Activated naive CD8-positive, alpha-beta T cell treated with anti-CD3 and anti-CD28 coated beads, Interleukin-2, amount 50 U/mL, for 24 hours (primary cell): ENCODE results near the gene ANKRD18A.
A peak's percentile ranks its signal among the peaks of the same experiment; 100 is the strongest.

Experiments used
- ATAC-seq: fragments of 150-1000 bp; cut with Tn5 transposase; one replicate; pipeline ENCODE4 v1.10.0; 2021
- DNase-seq: peaks from one replicate; pipeline ENCODE4 v3.0.0; 2021
- H3K27ac Mint-ChIP-seq: one replicate; pipeline ENCODE4 v1.8.0; 2021; ENCODE audit warnings: mild to moderate bottlenecking, mixed read lengths
- H3K27me3 Mint-ChIP-seq: one replicate; pipeline ENCODE4 v1.8.0; 2021; ENCODE audit warnings: mixed read lengths
- H3K36me3 Mint-ChIP-seq: one replicate; pipeline ENCODE4 v1.8.0; 2021; ENCODE audit warnings: low read depth, mixed read lengths
- H3K4me1 Mint-ChIP-seq: one replicate; pipeline ENCODE4 v1.8.0; 2021; ENCODE audit warnings: mixed read lengths
- H3K4me3 Mint-ChIP-seq: one replicate; pipeline ENCODE4 v1.8.0; 2021; ENCODE audit warnings: mild to moderate bottlenecking, moderate library complexity, mixed read lengths
- H3K9me3 Mint-ChIP-seq: one replicate; pipeline ENCODE4 v1.8.0; 2021; ENCODE audit warnings: mixed read lengths

Gene ANKRD18A

GRCh38 chr9:38620483-38621433 lies at the start of gene ANKRD18A:
Gene ANKRD18A (minus strand): TSS chr9:38620596. CDS start chr9:38620285, 311 bp downstream.
- ATAC-seq (peak; percentile 88), DNase-seq (peak; percentile 73)
- H3K4me1 Mint-ChIP-seq, result peaks cover 11% of the 10 kb centered on the region
- H3K27ac Mint-ChIP-seq, result peak within 1 kb of the TSS; percentile 69
- H3K9me3 Mint-ChIP-seq, result peaks cover 15% of the 10 kb centered on the region
- H3K4me3 Mint-ChIP-seq, result peak within 1 kb of the TSS; percentile 75
- H3K27me3 Mint-ChIP-seq, result peaks cover 55% of the 10 kb centered on the region
- peaks cover 3% of the 10 kb centered on the region for H3K36me3 Mint-ChIP-seq

DNA sequence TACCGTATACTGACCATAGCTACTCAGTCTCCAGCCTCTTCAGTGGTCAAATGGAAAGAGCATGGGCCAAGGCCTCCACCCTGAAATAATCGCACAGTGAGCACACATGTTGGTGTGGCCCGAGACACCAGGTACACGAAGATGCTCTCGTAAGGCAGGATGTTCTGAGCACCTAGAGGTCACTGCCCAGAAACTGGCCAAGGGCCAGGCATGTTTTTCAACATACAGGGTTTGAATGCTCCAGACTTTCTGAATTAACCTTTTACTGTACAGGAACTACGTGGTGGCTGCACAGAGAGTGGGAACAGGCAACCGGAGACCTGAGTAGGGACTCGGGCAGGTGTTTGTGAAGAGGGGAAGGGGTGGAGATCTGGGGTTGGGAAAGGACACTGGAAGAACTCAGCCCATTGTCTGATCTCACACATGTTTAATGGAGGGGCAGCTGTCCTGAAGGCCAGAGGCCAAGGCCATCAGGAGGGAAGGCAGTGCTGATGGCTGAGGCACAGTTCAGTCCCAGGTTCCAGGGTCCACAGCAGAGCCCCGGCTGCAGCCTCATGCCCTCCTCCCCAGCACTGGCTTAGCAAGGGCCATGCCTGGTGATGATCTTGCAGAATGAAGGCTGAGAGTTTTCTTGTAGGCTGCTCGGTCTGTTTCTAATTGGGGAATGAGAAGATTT lies 48.5 kb upstream of the ANKRD18A start:
- no peak overlapping the region for H3K4me3 Mint-ChIP-seq
- H3K9me3 Mint-ChIP-seq, result no peaks in the 10 kb centered on the region
- peaks cover 2% of the 10 kb centered on the region for H3K4me1 Mint-ChIP-seq
- H3K27ac Mint-ChIP-seq, result no peak overlapping the region
- ATAC-seq (no peak), DNase-seq (no peak)
- peaks cover 5% of the 10 kb centered on the region for H3K27me3 Mint-ChIP-seq
- no peaks in the 10 kb centered on the region for H3K36me3 Mint-ChIP-seq

- Mint-ChIP-seq H3K27me3 (peaks cover 13% of the 10 kb centered on the region), H3K4me3 (no peak overlapping the region), H3K9me3 (no peaks in the 10 kb centered on the region), H3K27ac (no peak overlapping the region), H3K36me3 (no peaks in the 10 kb centered on the region), H3K4me1 (no peaks in the 10 kb centered on the region)
- no peak for ATAC-seq
- no peak for DNase-seq
Measured at GRCh38 chr9:38662763-38663593, 42.6 kb upstream of the ANKRD18A start.

DNA sequence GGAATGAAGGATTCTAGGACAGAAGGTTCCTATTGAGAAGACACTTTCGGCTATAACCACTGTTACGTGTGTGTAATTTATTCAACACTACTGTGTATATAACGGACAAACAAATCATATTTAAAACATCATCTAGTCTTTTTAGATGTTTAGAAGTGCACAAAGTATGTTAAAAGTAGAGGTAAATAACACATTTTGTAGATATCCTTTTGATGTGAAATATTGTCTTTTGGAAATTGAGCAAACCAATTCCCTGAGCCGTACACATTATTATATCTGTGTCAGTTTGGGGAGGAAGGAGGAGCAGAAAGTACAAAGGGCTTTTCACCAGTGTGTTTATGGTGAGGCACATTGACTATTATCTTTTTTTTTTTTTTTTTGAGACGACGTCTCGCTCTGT lies 39.1 kb upstream of the ANKRD18A start:
- Mint-ChIP-seq H3K4me1 (no peaks in the 10 kb centered on the region), H3K27me3 (peaks cover 10% of the 10 kb centered on the region), H3K36me3 (no peaks in the 10 kb centered on the region), H3K9me3 (no peaks in the 10 kb centered on the region), H3K4me3 (no peak overlapping the region), H3K27ac (no peak overlapping the region)
- ATAC-seq (no peak), DNase-seq (no peak)

GRCh38 chr9:38656896-38657295 lies 36.5 kb upstream of the ANKRD18A start:
- no peak overlapping the region for H3K4me3 Mint-ChIP-seq
- DNase-seq, result no peak
- peaks cover 10% of the 10 kb centered on the region for H3K27me3 Mint-ChIP-seq
- no peak for ATAC-seq
- H3K9me3 Mint-ChIP-seq, result no peaks in the 10 kb centered on the region
- no peaks in the 10 kb centered on the region for H3K36me3 Mint-ChIP-seq
- no peaks in the 10 kb centered on the region for H3K4me1 Mint-ChIP-seq
- no peak overlapping the region for H3K27ac Mint-ChIP-seq

DNA sequence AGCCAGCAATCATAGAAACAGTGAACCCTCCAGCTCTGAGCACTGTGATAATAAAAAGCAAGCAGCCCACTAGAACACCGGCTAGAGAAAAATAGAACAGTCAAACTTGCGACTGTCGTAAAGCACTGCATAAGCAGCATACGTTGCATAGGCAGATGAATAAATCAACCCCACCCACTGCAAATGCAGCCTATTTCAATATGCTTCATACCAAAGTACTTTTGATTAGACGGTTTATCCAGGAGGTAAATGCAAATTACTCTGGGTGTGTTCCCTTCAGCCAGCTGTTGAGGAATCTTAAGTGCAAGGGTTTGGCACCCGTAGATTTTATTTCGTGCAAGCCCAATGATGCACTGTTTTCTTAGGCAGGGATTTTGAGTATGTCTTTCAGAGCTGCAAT lies 32.1 kb upstream of the ANKRD18A start:
- no peaks in the 10 kb centered on the region for H3K9me3 Mint-ChIP-seq
- H3K27me3 Mint-ChIP-seq, result no peaks in the 10 kb centered on the region
- no peak for DNase-seq
- no peak overlapping the region for H3K4me3 Mint-ChIP-seq
- H3K36me3 Mint-ChIP-seq, result no peaks in the 10 kb centered on the region
- H3K4me1 Mint-ChIP-seq, result no peaks in the 10 kb centered on the region
- ATAC-seq, result no peak
- no peak overlapping the region for H3K27ac Mint-ChIP-seq

DNA sequence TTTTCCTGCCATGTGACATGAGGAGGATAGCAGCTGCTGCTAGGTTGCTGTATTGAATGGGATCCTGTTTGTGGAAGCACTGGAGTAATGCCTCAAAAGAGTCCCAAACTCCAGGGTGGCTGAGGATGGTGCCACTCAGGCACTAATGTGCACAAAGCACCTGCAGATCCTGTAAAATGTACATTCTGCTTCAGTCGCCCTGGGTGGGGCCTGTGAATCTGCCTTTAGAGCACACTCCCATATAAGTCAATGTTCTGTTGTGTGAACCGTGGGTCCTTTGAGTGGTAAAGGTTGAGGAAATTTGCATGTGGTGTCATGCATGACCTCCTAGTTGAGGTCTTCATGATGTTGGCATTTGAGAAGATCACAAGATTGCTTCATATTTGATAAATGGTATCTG lies 31.6 kb upstream of the ANKRD18A start:
- Mint-ChIP-seq H3K27ac (no peak overlapping the region), H3K9me3 (no peaks in the 10 kb centered on the region), H3K27me3 (no peaks in the 10 kb centered on the region), H3K4me1 (no peaks in the 10 kb centered on the region), H3K36me3 (no peaks in the 10 kb centered on the region), H3K4me3 (no peak overlapping the region)
- DNase-seq (no peak), ATAC-seq (peak; percentile 20)

DNA sequence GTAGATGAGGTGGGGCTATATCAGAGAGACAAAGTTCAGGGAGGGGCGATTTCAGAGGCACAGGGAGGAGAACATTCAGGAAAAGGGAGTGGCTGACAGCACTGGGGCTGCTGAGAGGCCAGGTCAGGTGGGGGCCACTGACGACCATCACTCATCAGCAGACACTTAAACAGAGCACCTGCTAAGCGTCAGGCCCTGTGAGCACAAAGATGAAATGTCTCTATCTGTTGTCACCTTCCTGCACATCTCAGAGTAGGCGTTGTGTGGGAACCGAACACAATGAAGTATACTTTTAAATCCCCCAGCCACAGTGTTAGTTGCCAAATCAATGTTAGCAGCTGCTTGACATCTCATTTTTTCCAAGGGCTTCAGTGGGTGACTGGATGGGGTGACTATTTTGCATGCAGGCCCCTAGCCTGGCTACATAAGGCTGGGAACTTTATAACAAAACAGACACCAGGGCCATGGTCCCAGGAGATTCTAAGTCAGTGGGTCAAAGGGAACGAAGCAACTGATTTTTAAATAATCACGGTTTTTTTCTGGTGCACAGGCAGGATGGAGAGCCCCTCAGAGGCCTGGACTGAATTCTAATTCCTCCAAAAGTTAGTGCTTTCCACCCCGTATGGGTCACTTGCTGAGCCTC lies 31.1 kb upstream of the ANKRD18A start:
- DNase-seq (no peak), ATAC-seq (no peak)
- H3K27ac Mint-ChIP-seq, result no peak overlapping the region
- H3K36me3 Mint-ChIP-seq, result no peaks in the 10 kb centered on the region
- no peaks in the 10 kb centered on the region for H3K4me1 Mint-ChIP-seq
- H3K4me3 Mint-ChIP-seq, result no peak overlapping the region
- no peaks in the 10 kb centered on the region for H3K27me3 Mint-ChIP-seq
- H3K9me3 Mint-ChIP-seq, result no peaks in the 10 kb centered on the region

GRCh38 chr9:38650564-38650963 lies 30.2 kb upstream of the ANKRD18A start:
- Mint-ChIP-seq H3K27me3 (no peaks in the 10 kb centered on the region), H3K9me3 (no peaks in the 10 kb centered on the region), H3K36me3 (no peaks in the 10 kb centered on the region), H3K4me3 (no peak overlapping the region), H3K4me1 (no peaks in the 10 kb centered on the region), H3K27ac (no peak overlapping the region)
- ATAC-seq (no peak), DNase-seq (no peak)

- Mint-ChIP-seq H3K36me3 (no peaks in the 10 kb centered on the region), H3K4me1 (no peaks in the 10 kb centered on the region), H3K9me3 (no peaks in the 10 kb centered on the region), H3K27me3 (no peaks in the 10 kb centered on the region), H3K4me3 (no peak overlapping the region), H3K27ac (no peak overlapping the region)
- ATAC-seq, result no peak
- DNase-seq, result no peak
Measured at GRCh38 chr9:38649731-38650363, 29.5 kb upstream of the ANKRD18A start.

DNA sequence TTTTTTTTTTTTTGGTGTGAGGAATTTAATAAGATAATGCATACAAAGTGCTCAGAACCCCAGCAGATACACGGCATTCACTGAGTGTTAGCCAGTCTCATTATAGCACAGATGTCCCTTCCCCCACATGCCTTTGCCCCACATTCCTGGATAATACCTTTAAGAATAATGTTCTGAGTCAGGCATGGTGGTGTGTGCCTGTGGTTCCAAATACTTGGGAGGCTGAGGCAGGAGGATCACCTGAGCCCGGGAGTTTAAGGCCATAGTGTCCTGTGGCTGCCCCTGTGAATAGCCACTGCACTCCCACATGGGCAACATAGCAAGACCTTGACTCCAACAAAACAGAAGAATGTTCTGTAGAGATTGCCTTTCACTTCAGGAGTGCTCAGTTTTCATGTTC lies 24.2 kb upstream of the ANKRD18A start:
- Mint-ChIP-seq H3K4me3 (no peak overlapping the region), H3K9me3 (no peaks in the 10 kb centered on the region), H3K36me3 (no peaks in the 10 kb centered on the region), H3K27me3 (peaks cover 4% of the 10 kb centered on the region), H3K27ac (no peak overlapping the region), H3K4me1 (no peaks in the 10 kb centered on the region)
- no peak for DNase-seq
- no peak for ATAC-seq

DNA sequence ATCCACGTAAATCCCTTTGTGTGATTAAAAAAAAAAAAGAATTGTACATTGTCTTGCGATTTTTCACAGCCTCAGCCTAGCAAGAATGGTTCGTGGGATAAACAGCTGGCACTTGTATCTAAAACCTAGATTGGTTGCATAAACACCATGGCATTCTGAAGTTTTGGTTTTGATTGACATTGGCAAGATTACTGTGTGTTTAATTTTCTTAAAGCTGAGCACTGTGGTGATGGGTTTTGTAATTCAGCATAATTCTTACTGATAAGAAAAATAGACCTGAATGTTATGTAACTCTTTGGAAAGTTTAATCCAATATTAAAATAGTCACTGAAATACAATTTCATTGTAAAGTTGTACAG lies 23.4 kb upstream of the ANKRD18A start:
- Mint-ChIP-seq H3K27me3 (peaks cover 6% of the 10 kb centered on the region), H3K36me3 (no peaks in the 10 kb centered on the region), H3K4me1 (no peaks in the 10 kb centered on the region), H3K9me3 (no peaks in the 10 kb centered on the region), H3K27ac (no peak overlapping the region), H3K4me3 (no peak overlapping the region)
- no peak for DNase-seq
- ATAC-seq, result no peak

DNA sequence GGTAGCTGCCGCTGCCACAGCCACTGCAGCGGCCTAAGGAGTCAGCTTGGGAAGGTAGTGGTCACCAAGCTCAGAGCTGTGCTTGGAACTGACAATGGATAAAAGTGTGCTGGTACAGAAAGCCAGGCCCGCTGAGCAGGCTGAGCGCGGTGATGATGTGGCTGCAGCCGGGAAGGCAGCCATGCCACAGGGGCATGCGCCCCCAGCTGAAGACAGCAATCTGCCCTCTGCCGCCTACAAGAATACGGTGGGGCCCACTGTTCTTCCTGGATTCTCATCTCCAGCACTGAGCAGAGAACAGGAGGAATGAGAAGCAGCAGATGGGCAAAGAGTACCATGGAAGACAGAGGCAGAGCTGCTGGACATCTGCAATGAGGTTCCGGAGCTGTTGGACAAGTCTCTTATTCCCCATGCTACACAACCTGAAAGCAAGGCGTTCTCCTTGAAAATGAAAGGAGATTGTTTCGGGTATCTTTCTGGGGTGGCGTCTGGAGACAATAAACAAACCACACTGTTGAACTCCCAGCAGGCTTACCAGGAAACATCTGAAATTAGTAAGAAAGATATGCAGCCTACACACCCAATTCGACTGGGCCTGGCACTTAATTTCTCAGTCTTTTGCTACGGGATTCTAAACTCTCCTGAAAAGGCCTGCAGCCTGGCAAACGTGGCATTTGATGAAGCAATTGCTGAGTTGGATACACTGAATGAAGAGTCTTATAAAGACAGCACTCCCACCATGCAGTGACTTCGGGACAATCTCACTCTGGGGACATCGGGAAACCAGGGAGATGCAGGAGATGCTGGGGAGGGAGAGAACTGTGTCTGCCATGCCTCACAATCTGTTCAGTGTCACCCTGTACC lies 22.8 kb upstream of the ANKRD18A start:
- Mint-ChIP-seq H3K27me3 (peaks cover 7% of the 10 kb centered on the region), H3K36me3 (no peaks in the 10 kb centered on the region), H3K9me3 (no peaks in the 10 kb centered on the region), H3K27ac (no peak overlapping the region), H3K4me1 (no peaks in the 10 kb centered on the region), H3K4me3 (no peak overlapping the region)
- DNase-seq, result no peak
- no peak for ATAC-seq
